OCI-LY3 (cell line): ENCODE measurements around the gene DTX3.

Experiments
- H2AFZ ChIP-seq: fragments of 200-600, 300-600 bp; shearing (Covaris generic); 2 replicates; pipeline ENCODE4 v1.6.0; 2014; ENCODE audit warnings: antibody characterized with exemption, low read depth, low read length
- H3K27ac ChIP-seq: fragments of 200-600, 300-600 bp; sonication (generic); 2 replicates; pipeline ENCODE4 v1.5.1; 2014; ENCODE audit warnings: mild to moderate bottlenecking, low read length, moderate library complexity, mixed read lengths
- H3K27me3 ChIP-seq: fragments of 200-600, 300-600 bp; sonication (generic); 2 replicates; pipeline ENCODE4 v1.6.1; 2014; ENCODE audit warnings: low read depth, low read length, mixed read lengths
- H3K36me3 ChIP-seq: fragments of 200-600, 300-600 bp; sonication (generic); replicated peaks from 2 replicates; pipeline ENCODE3; 2014; ENCODE audit warnings: low read depth, low read length, mixed read lengths
- H3K4me1 ChIP-seq: fragments of 300-600, 200-600 bp; sonication (generic); 2 replicates; pipeline ENCODE4 v1.6.1; 2014; ENCODE audit warnings: low read length, mixed read lengths
- H3K4me2 ChIP-seq: fragments of 200-600, 300-600 bp; sonication (generic); 2 replicates; pipeline ENCODE4 v1.6.1; 2014; ENCODE audit warnings: low read length, mixed read lengths
- H3K4me3 ChIP-seq: fragments of 300-600, 200-600 bp; sonication (generic); 2 replicates; pipeline ENCODE4 v1.5.1; 2014; ENCODE audit warnings: antibody characterized with exemption, mild to moderate bottlenecking, low read length, moderate library complexity
- H3K79me2 ChIP-seq: fragments of 300-600, 200-600 bp; shearing (Covaris generic); 2 replicates; pipeline ENCODE4 v1.6.1; 2014; ENCODE audit warnings: mild to moderate bottlenecking, low read length, mixed read lengths
- H3K9ac ChIP-seq: fragments of 300-600, 200-600 bp; shearing (Covaris generic); 2 replicates; pipeline ENCODE4 v1.6.0; 2014; ENCODE audit warnings: mild to moderate bottlenecking, low read length, moderate library complexity
- H3K9me3 ChIP-seq: fragments of 200-600, 300-600 bp; shearing (Covaris generic); 2 replicates; pipeline ENCODE4 v1.6.1; 2014; ENCODE audit warnings: low read length, mixed read lengths; ENCODE audit not compliant: insufficient read depth
- H4K20me1 ChIP-seq: fragments of 200-600, 300-600 bp; sonication (generic); 2 replicates; pipeline ENCODE4 v1.6.1; 2016; ENCODE audit warnings: low read length, mixed read lengths; ENCODE audit not compliant: insufficient read depth
- EZH2phosphoT487 ChIP-seq: fragments of 200-600 bp; shearing (Covaris generic); IDR thresholded peaks from 2 replicates; pipeline ENCODE4 v1.6.1; 2018; ENCODE audit warnings: antibody characterized with exemption, mixed run types, low read depth
- TF ChIP-seq, protein P1 (sequence below): fragments of 200-600, 300-600 bp; sonication (generic); IDR thresholded peaks from 2 replicates; pipeline ENCODE4 v1.5.1; 2014; ENCODE audit warnings: antibody characterized with exemption, low read length, low read depth

DTX3 gene

GRCh38 chr12:57590479-57590863 is 14.2 kb upstream of the DTX3 start:
- Histone ChIP-seq H3K27ac (no peak overlapping the region), H3K27me3 (peaks cover 15% of the 10 kb centered on the region), H3K79me2 (peaks cover 17% of the 10 kb centered on the region), H3K4me2 (peak overlapping the region; percentile 84), H3K9me3 (no peaks in the 10 kb centered on the region), H2AFZ (peak overlapping the region; percentile 81), H3K4me1 (peaks cover 17% of the 10 kb centered on the region), H3K36me3 (no peaks in the 10 kb centered on the region), H3K9ac (peak overlapping the region; percentile 74), H4K20me1 (no peaks in the 10 kb centered on the region), H3K4me3 (peak overlapping the region; percentile 99)
- no peak for TF ChIP-seq EZH2phosphoT487
- TF ChIP-seq, protein P1, sequence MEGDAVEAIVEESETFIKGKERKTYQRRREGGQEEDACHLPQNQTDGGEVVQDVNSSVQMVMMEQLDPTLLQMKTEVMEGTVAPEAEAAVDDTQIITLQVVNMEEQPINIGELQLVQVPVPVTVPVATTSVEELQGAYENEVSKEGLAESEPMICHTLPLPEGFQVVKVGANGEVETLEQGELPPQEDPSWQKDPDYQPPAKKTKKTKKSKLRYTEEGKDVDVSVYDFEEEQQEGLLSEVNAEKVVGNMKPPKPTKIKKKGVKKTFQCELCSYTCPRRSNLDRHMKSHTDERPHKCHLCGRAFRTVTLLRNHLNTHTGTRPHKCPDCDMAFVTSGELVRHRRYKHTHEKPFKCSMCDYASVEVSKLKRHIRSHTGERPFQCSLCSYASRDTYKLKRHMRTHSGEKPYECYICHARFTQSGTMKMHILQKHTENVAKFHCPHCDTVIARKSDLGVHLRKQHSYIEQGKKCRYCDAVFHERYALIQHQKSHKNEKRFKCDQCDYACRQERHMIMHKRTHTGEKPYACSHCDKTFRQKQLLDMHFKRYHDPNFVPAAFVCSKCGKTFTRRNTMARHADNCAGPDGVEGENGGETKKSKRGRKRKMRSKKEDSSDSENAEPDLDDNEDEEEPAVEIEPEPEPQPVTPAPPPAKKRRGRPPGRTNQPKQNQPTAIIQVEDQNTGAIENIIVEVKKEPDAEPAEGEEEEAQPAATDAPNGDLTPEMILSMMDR = no peak

DNA sequence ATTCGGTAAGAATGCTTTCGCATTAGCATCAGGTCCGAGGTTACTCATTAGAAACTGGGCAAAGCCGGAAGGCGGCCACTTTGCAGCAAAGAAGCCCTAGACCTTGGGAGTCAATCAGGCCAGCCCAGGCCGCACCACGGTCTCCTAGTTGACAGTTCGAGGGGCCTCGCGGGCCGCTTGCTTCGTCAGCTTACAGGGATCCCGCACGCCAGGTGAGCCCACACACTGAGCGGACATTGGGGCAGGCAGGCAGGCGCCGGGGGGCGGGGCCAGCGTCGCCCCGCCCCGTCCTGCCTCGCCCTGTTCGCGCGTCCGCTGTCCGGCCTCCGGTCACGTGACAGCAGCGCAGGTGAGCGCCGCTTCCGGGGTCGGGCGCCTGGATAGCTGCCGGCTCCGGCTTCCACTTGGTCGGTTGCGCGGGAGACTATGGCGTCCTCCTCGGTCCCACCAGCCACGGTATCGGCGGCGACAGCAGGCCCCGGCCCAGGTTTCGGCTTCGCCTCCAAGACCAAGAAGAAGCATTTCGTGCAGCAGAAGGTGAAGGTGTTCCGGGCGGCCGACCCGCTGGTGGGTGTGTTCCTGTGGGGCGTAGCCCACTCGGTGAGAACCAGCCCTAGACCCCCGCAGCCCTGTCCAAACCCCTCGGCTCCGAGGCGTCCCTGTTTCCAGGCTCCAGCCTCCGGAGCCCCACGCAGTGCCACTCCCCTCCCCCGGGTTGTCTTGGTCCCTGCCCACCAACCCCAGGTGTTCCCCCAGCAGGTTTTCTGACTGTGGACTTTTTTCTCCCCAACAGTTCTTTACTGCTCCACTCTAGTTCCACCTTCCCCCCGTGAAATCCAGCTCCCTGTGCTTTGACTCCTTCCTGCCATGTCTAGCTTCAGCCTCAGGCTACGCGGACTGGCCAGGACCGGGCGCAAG is 13.5 kb upstream of the DTX3 start, which contains the start of gene PIP4K2C:
PIP4K2C (plus strand) TSS at position 329 of the 918 bp plus-strand sequence; CDS start at position 427, 98 bp downstream.
- Histone ChIP-seq H3K9ac (peak within 1 kb of the TSS; percentile 74), H3K27ac (no peak within 1 kb of the TSS)
- no peak for TF ChIP-seq EZH2phosphoT487
- TF ChIP-seq, protein P1 = no peak

DNA sequence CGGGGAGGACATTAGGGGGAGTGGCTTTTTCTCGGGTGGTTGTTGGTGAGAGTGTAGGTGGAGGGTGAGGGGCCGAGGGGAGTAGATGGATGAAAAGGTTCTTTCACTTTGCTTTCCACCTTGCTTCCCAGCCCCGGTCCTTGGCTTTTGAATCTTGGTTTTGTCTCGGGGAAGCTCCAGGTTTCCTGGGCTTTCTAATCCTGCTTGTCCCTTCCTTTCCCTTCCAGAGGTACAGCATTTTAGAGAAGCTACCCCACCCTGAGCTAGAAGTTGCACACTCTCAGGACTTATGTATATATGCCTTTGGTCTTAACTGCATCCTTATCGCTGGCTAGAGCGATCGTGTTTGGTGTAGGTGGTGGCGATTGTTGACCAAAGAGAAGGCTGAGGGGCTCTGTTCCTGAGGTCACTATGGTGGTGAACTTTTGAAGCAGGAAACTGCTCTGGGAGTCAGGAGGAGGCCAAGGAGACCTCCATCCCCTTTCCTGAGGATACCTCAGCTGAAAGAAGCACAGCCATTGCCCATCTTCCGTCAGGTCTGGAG is 12.8 kb upstream of the DTX3 start:
- H3K9me3 ChIP-seq = no peaks in the 10 kb centered on the region
- H3K4me3 ChIP-seq = peak overlapping the region; percentile 99
- H3K4me2 ChIP-seq = peak overlapping the region; percentile 100
- peaks cover 17% of the 10 kb centered on the region for H3K79me2 ChIP-seq
- peak overlapping the region; percentile 74 for H3K9ac ChIP-seq
- H3K27me3 ChIP-seq = peaks cover 13% of the 10 kb centered on the region
- H3K36me3 ChIP-seq = no peaks in the 10 kb centered on the region
- no peak for TF ChIP-seq EZH2phosphoT487
- TF ChIP-seq, protein P1 = no peak
- H4K20me1 ChIP-seq = no peaks in the 10 kb centered on the region
- no peak overlapping the region; the same call in 1 of the 2 replicates for H2AFZ ChIP-seq
- H3K4me1 ChIP-seq = peaks cover 17% of the 10 kb centered on the region
- H3K27ac ChIP-seq = no peak overlapping the region

More for the DNA sequence above, 13.5 kb upstream of the DTX3 start, which contains the start of gene PIP4K2C:
- H3K9me3 ChIP-seq = no peaks in the 10 kb centered on the region
- H3K27me3 ChIP-seq = peaks cover 15% of the 10 kb centered on the region
- peaks cover 17% of the 10 kb centered on the region for H3K79me2 ChIP-seq
- H2AFZ ChIP-seq = peak within 1 kb of the TSS; percentile 92
- H3K4me1 ChIP-seq = peaks cover 17% of the 10 kb centered on the region
- no peaks in the 10 kb centered on the region for H4K20me1 ChIP-seq
- peak within 1 kb of the TSS; percentile 100 for H3K4me2 ChIP-seq
- H3K4me3 ChIP-seq = peak within 1 kb of the TSS; percentile 99
- H3K36me3 ChIP-seq = no peaks in the 10 kb centered on the region

GRCh38 chr12:57592551-57593165 is 12.0 kb upstream of the DTX3 start:
- Histone ChIP-seq H3K27me3 (peaks cover 8% of the 10 kb centered on the region; the same call in 1 of the 2 replicates), H3K79me2 (peaks cover 17% of the 10 kb centered on the region), H3K4me2 (no peak overlapping the region), H3K4me1 (peaks cover 17% of the 10 kb centered on the region), H3K9ac (no peak overlapping the region), H3K4me3 (no peak overlapping the region), H3K9me3 (no peaks in the 10 kb centered on the region), H3K36me3 (no peaks in the 10 kb centered on the region), H3K27ac (no peak overlapping the region), H4K20me1 (no peaks in the 10 kb centered on the region), H2AFZ (no peak overlapping the region)
- TF ChIP-seq EZH2phosphoT487 = no peak
- TF ChIP-seq, protein P1 = no peak
